Myocyte (in vitro differentiated cells): ENCODE data around the gene HOXC6. TPM values are rescaled to one million over a fixed set of nuclear protein-coding genes. Genes with fewer than 3 reads are reported as not detected.

ENCODE experiments used
- DNase-seq: peaks from one replicate; pipeline ENCODE4 v3.0.0-alpha.2; 2012; ENCODE audit warnings: low read depth
- total RNA-seq: library from RNA; depleted of rRNA; stranded (reverse); fragments of >200 nt; gene quantifications from 2 replicates; pipeline ENCODE4 v1.2.3, GENCODE V29; 2014

The HOXC6 gene
- total RNA-seq, 1 donor from 2014 or later = 2.3 TPM

DNA sequence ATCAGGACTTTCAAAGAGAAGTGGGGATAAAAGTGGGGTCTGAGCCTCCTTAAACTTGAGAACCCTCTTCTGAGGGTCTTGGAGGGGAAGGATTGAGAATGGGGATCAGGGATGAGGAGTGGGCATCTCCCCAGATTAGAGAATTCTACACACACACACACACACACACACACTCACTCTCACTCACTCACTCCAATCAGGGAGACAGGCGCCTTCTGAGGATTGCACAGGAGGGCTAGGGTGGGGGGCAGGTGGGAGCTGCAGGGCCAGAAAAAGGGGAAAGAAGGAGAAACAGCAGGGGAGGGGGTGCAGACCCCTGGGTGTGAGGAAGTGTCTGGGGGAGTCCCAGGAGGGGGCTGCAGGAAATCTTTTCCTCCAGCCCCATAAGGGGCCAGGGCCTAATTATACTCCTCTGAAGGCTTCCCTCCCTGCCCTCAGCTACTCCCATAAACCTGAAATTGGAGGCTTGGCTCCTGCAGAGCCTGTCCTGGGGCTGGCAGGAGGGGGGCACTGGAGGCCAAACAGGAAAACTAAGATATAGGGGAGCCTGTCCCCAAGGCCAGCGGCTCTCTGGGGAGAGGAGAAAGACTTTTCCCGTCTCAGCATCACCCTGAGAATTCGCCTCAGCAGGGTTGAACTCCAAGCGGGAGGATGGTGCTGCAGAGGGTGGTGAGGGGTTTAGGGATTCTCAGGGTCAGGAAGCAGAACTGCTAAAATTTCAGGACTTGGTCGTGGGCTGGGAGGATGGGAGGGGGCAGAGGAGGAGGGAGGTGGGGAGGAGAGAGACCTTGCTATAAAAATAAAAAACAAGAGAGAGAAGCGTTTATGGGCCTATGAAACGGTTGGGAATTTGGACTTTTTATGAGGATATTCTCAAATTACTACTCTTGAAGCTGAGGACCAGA is 26.7 kb upstream of the HOXC6 start:
- no peak for DNase-seq

DNA sequence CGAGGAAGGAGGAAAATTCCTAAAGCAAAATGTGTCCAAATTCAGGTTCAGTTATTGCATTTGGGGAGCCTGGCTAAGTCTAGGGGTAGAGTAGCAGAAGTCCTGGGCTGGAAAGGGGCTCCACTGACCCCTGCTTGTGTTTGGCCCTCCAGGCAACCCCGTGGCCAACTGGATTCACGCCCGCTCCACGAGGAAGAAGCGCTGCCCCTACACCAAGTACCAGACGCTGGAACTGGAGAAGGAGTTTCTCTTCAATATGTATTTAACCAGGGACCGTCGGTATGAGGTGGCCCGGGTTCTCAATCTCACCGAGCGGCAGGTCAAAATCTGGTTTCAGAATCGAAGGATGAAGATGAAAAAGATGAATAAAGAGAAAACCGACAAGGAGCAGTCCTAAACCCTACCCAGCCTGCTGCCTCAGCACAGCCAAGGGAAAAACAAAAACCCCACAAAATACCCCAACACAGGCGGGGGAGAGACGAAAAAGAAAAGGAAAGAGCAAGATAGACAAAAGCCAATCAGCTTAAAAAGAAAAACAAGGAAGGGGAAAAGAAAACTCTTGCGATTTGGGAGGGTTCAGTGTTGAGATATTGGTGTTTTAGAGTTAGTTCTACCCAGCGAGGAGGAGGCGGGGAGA is 25.8 kb upstream of the HOXC6 start:
- no peak for DNase-seq

DNA sequence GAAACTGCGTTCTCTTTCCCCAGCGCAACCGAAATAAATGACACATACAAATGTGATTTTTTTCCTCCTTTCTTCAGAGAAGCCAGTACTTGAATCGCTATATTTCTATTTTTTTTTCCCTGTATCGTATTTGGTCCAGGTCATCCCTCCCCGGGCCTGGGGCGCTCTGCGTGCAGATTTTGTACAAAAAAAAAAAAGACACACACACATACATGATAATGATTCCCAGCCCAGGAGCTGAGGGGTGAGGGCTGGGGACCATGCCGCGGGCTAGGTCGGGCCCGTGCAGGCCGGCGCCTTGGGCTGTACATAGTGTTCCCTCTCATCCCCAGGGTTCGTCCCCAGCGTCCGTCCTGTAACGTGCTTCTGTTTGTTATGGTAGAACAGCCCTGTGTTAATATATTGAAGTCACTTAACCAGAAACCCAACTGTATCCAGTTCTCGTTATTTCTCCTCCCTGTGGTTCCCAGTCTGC is 25.3 kb upstream of the HOXC6 start:
- no peak for DNase-seq

DNA sequence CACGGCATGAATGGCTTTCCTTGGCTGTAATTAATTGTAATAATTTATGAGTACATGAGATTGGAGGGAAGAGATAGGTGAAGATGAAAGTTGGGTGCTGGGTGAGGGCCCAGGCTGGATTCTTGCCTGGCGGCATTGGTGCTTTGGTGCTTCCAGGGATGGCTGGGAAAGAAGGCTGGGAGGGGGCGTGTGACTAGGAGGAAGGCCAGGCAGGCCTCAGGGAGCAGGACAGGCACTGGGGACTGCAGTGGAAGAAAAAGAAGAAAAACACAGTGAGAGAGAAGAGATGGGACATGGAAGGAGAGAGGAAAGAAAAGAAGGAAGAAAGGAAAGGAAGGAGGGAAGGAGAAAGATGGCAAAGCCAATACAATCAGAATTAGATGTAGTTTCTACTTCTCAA is 24.6 kb upstream of the HOXC6 start:
- no peak for DNase-seq

DNA sequence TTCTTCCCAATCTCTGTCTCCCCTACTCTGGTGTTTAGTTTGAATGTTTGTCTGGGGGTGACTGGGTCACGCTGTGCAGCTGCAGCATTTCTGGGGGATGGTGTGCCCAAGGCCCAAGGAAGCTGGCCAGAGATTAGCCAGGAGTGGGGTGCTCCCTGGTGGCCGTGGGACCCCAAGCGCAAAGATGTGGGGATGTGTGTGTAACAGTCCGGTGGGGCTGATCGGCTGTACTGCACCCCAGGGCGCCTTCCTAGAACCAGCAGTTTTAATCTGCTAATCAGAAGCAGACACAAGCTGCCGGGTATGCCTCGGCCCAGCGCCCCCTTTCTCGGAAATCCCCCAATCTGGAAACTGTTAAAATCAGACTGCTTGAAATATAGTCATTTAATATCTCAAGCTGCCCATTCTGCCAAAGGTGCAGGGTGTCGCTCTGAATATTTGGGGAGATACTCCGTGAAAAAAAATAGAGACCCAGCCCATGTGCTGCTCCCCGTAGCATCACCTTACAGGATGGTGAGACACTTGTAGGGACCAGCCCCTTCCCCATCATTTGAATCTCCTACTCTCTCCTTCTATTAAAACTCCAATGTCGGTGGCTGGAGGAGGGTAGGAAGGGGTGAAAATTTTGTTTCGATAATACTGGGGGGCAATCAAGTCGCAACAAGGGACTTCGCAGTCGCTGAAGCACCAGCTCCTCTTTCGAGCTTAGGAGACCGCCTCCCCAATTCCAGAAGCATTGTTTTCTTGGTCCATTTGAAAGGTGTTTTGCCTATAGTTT is 24.0 kb upstream of the HOXC6 start:
- no peak for DNase-seq

DNA sequence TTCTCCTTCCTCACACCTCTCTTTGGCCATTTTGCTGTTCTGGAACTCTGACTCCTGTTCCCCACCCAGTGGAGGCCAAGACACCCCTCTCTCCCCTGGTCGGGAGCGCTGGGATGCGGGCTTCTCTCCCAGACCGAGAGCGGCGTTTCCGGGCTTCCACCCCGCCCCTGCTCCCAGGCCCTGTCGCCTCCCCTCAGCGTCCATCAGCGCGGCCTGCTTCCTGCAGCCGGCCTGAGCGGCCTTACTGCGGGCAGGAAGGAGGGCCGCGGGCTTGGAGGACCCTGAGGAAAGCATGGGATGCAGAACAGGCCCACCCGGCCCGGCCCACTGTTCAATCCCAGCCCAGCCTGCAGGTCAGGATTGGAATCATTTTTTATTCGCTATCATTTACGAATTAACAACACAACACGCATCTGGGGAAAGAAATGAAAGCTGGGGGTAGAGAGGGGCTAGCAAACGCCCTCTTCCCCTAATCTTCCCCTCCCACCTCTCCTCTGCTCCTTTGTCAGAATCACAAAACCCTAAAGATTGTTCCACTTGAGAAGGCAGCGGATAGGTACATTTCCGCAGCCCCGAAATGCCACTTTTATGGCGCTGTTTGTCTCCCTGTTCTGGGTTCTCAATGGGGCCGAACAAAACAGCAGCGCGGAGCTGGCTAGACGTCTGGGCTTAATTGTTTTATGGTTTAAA is 23.3 kb upstream of the HOXC6 start:
- peak; percentile 74 for DNase-seq

DNA sequence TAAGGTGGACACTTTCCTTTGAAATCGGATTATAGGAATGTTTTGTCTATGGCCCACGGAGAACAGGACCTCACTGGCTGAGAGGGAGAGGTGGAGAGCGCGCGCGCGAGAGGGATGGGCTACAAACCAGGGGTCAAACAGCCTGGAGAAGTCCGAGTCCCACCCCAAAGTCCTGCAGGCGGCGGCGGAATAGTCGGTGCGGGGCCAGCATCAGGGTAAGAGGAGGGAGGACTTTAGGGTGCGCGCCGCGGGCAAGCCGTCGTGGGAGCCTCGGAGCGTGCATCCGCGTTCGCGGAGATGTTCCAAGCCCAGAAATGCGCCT is 22.7 kb upstream of the HOXC6 start:
- no peak for DNase-seq

DNA sequence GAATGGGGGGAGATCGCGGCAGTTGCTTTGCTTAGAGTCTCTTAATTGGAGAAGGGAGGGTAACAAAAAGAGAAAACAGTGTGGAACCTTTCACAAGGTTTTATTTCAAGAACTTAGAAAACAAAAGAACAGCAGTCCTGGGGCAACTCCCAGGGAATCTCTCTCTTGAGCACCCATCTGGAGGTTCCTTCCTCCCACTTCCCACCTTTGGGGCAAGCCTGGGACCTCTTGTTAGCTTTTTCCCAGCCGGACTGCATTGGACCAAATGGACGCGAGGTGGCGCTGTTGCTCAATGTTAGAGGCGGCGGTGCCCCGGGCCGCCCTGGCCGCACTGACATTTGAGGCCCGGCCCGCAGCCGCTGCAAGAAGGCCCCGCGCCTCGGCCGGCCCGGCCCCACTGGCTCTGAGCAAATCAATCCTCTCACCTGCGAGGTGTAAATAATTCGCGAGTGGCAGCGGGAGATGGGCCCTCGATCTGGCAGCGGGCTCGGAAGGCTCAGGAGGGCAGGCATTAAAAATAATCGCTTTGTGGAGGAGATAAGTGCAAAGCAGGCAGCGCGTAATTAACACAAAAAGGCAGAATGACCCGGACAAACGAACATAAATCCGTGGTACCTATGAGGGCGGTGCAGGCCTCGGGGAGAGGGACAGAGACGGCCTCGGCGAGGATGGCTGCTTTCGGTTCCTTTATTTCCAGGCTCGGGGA is 22.2 kb upstream of the HOXC6 start:
- peak; percentile 95 for DNase-seq

DNA sequence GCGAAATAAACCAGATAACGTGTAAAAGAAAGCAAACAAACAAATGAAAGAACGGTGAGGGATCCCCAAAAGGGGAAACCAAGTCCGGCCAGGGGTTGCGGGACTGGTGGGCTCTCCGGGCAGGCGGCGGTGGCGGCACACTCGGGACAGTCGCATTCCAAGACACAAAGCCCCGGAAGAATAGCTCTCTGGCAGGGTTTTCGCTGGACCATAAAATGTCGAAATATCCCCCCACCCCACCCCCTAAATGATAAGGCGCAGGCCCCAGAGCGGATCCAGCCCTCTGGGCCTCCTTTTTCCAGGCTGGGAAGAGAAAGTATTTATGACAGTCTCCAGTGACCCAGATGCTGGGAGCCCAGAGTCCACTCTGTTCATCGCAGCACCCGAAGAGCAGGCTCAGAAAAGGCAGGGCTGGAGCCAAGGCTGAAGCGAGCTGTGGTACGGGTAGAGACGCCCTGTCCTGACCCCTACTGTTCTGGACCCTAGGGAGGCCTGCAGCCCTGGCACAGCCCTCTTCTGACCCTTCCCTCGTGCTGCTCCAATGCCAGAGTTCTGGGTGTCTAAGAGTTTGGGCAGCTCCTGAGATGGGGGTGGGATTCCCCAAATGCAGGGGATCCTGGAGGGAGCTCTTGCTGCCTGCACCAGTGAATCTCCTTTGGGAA is 21.6 kb upstream of the HOXC6 start:
- no peak for DNase-seq

DNA sequence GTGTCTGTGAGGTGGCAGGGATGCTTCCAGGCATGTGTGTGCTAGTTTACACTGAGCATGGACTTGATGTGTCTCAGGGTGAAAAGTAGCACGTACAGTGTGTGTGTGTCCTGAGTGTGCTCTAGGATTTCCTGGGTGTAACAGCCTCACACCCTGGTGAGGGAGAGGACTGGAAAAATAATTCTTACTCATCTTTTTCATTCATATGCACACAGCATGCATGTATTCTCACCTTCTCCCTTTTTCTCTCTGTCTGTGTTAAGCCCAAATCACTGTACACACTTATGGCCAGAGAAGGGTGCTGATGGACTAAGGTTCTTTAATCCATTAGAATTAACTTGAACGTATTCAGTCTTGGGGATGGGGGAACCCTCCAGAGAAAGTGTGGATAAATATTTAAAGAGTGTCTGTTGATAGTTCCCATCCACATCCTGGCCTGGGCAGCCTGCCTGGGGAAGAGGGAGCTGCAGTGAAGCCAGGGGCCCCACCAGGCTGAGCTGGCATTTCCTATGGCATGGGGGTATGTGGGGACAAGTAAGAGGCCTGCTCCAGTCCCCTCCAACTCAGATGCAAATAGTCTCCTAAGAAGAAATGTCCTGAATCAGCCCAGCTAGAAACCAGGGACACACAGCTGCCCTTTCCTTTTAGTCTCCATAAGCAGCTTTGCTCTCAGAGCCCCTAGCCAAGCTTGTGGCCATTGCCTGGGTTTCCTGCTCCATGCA is 20.5 kb upstream of the HOXC6 start:
- no peak for DNase-seq

DNA sequence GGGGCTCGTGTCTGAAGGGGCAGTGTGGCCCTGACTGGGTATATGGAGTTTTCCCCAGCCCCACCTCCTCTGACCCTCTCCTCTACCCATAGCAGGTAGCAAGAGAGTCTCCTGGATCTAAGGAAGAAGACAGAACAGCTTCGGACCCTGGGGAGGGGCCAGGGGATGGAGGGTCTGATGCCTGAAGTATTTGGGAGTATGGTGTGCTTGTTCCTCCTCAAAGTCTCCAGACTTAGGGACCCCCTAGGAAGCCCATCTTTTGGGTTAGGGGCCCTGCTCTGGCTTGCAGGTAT is 20.0 kb upstream of the HOXC6 start:
- no peak for DNase-seq

DNA sequence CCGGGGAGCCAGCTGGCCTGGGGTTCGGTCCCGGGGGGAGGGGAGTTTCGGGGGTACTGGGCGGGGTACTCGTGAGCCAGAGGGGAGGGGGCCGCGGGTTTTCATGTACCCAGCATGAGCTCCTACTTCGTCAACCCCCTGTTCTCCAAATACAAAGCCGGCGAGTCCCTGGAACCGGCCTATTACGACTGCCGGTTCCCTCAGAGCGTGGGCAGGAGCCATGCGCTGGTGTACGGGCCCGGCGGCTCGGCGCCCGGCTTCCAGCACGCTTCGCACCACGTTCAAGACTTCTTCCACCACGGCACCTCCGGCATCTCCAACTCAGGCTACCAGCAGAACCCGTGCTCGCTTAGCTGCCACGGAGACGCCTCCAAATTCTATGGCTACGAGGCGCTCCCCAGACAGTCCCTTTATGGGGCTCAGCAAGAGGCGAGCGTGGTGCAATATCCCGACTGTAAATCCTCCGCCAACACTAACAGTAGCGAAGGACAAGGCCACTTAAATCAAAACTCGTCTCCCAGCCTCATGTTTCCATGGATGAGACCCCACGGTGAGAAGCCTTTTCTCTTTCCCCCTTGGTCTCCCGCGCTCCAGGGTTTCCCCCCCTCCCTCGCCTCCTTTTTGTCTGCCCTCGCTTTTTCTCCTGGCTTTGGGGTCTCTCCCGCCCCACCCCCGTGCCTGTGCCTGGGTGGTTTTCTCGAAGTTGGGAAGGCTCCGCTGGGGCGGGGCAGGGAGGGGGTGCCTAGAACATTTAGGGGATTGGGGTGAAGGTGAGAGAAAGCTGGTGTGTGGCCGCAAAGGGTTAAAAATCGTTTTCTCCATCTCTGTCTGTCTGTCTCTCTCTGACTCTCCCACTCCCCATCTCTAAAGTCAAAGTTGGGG is 18.8 kb upstream of the HOXC6 start:
- peak; percentile 55 for DNase-seq

DNA sequence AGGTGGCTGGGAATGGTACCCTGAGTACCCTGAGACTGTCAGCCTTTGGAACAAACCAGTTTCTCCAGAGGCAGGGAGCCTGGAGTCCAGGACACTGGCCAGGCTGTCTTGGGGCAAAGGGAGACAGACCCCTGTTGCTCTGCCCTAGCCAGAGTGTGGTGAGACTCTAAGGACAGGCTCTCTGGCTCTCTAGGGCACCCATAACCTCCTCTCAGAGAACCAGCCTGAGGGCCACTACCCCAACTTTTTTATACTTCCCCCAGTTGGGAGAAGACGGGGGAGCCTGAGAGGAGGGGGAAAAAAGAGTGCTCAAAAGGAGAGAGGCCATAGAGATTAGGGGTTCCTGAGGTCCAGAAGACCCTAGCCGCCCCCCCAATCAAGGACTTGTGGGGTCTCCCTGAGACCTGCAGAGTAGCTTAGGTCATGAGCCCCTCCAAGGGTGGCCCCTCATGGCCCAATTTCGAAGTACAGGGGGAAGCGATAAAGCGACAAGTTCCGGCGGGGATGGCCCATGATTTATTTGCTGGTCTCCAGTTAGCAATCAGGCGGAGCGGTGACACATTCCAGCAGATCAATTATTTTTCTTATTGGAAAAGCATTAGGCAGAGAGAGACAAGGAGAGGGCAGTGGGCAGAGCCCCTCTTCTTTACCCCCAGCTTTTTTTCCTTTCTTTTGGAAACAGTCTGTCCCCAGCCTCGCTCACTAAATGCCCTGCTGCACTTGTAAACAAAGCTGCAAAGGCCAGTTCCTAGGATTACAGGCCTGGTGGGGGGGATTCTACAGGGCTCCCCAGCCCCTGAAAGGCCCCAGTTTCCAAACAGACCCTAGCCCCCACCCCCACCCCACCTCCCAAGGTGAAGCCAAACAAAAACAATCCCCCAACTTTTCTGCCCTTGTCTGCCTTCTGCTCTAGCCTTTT is 17.9 kb upstream of the HOXC6 start:
- peak; percentile 38 for DNase-seq

DNA sequence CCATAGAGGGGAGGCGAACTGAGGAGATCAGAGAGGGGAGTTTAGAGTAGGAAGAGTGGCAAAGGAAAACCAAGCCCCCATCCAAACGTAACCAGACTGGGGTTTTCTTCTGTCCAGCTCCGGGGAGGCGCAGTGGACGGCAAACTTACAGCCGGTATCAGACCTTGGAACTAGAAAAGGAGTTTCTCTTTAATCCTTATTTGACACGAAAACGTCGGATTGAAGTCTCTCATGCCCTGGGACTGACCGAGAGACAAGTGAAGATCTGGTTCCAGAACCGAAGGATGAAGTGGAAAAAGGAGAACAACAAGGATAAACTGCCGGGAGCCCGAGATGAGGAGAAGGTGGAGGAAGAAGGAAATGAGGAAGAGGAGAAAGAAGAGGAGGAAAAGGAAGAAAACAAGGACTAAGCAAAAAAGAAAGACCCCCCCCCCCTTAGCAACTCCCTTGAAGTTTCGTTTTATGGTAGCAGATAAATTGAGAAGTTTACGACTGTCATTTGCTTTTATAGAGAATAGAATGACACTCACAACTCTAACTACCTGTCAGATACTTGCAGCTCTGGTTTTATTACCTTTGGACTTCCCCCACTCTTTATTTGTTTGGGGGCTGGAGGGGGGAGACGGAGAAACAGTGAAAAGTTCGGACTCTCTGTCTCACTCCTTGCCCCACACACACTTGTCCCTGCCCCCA is 17.1 kb upstream of the HOXC6 start:
- DNase-seq = peak; percentile 34

DNA sequence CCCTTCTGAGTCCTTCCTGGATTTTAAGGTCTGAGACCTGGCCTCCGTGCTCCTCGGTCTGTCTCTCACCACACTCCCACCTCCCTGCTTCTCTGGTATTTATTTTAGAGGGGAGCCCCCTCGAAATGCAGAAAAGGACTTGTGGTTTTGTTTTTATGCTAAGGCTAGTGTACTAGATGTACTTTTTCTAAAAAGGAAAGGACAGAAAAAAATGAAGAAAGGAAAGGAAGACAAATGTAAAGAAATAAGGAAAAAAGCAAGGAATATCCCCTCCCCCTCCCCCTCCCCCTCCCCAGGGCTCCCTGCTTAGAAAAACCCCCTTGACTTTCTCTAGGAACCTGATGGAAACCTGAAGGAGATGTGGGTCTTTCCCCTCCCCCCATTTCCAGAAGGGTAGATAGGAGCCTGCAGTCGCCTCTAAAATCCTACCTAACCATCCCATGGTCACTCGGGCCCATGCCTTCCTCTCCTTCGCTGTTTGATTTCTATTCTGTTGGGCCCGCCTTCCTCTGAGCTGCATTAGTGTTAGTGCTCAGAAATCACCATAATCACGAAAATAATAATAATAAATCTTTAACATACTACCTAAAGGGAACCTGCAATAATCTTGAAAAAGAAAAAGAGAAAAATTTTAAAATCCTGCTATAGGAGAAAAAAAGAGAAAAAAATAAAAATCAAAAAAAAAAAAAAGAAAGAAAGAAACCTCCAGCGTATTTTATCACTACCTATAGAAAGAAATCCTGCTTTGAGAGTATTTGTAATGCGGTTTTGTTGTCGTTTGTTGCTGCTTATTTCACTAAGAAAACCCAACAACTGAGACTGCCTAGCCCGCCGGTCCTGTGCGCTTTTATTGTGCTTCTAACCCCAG is 16.3 kb upstream of the HOXC6 start:
- peak; percentile 47 for DNase-seq
